H9 (cell line): ENCODE data around the gene ABHD12. TPM values are rescaled to one million over a fixed set of nuclear protein-coding genes. Genes with fewer than 3 reads are reported as not detected.

Experiments used
- DNase-seq: peaks from one replicate; pipeline ENCODE4 v3.0.0-alpha.2; 2017
- H2AFZ ChIP-seq: one replicate; pipeline ENCODE4 v1.6.1; 2013; ENCODE audit warnings: mild to moderate bottlenecking, low read length, control low read depth, moderate library complexity
- H2AK5ac ChIP-seq: 2 replicates; pipeline ENCODE4 v1.6.1; 2013; ENCODE audit warnings: low read length, control low read depth, mixed read lengths; ENCODE audit not compliant: insufficient read length
- H2BK120ac ChIP-seq: one replicate; pipeline ENCODE4 v1.6.1; 2013; ENCODE audit warnings: low read depth, mild to moderate bottlenecking, low read length, control low read depth, inconsistent platforms; ENCODE audit not compliant: poor library complexity, severe bottlenecking
- H2BK12ac ChIP-seq: 2 replicates; pipeline ENCODE4 v1.6.1; 2013; ENCODE audit warnings: low read length, control low read depth, mixed read lengths, low read depth; ENCODE audit not compliant: insufficient read length
- H2BK15ac ChIP-seq: 2 replicates; pipeline ENCODE4 v1.6.1; 2013; ENCODE audit warnings: low read depth, low read length, control low read depth
- H2BK20ac ChIP-seq: one replicate; pipeline ENCODE4 v1.6.1; 2013; ENCODE audit warnings: low read depth, mild to moderate bottlenecking, low read length, control low read depth, inconsistent platforms; ENCODE audit not compliant: poor library complexity, severe bottlenecking
- H2BK5ac ChIP-seq: 2 replicates; pipeline ENCODE4 v1.6.1; 2013; ENCODE audit warnings: low read length, control low read depth, mixed read lengths; ENCODE audit not compliant: insufficient read length
- H3K14ac ChIP-seq: 2 replicates; pipeline ENCODE4 v1.6.1; 2013; ENCODE audit warnings: low read length, control low read depth; ENCODE audit not compliant: insufficient read depth
- H3K18ac ChIP-seq: 2 replicates; pipeline ENCODE4 v1.6.1; 2013; ENCODE audit warnings: low read depth, mild to moderate bottlenecking, mixed read lengths, low read length, control low read depth; ENCODE audit not compliant: insufficient read length
- H3K23ac ChIP-seq: 2 replicates; pipeline ENCODE4 v1.6.1; 2013; ENCODE audit warnings: low read length, control low read depth, mixed read lengths, low read depth; ENCODE audit not compliant: insufficient read length
- H3K23me2 ChIP-seq: 2 replicates; pipeline ENCODE4 v1.6.1; 2013; ENCODE audit warnings: low read depth, mild to moderate bottlenecking, mixed read lengths, low read length, control low read depth; ENCODE audit not compliant: insufficient read length, poor library complexity, severe bottlenecking
- H3K27ac ChIP-seq: 2 replicates; pipeline ENCODE4 v1.5.1; 2013; ENCODE audit warnings: low read length, control low read depth, mixed read lengths, low read depth; ENCODE audit not compliant: insufficient read length
- H3K27me3 ChIP-seq: 2 replicates; pipeline ENCODE4 v1.6.1; 2013; ENCODE audit warnings: low read length, control low read depth, inconsistent platforms; ENCODE audit not compliant: insufficient read depth
- H3K4ac ChIP-seq: 2 replicates; pipeline ENCODE4 v1.6.1; 2013; ENCODE audit warnings: low read depth, mild to moderate bottlenecking, control low read depth, inconsistent platforms, low read length, moderate library complexity
- H3K4me1 ChIP-seq: 2 replicates; pipeline ENCODE4 v1.6.1; 2013; ENCODE audit warnings: low read length, control low read depth, inconsistent platforms; ENCODE audit not compliant: insufficient read depth
- H3K4me2 ChIP-seq: 2 replicates; pipeline ENCODE4 v1.6.1; 2013; ENCODE audit warnings: low read length, control low read depth, mixed read lengths; ENCODE audit not compliant: insufficient read length, insufficient read depth
- H3K56ac ChIP-seq: 2 replicates; pipeline ENCODE4 v1.6.1; 2013; ENCODE audit warnings: low read depth, mild to moderate bottlenecking, mixed read lengths, low read length, control low read depth; ENCODE audit not compliant: insufficient read length
- H3K79me1 ChIP-seq: 2 replicates; pipeline ENCODE4 v1.6.1; 2013; ENCODE audit warnings: low read depth, mild to moderate bottlenecking, moderate library complexity, low read length, control low read depth, inconsistent platforms; ENCODE audit not compliant: insufficient read depth, poor library complexity, severe bottlenecking
- H3K79me2 ChIP-seq: 2 replicates; pipeline ENCODE4 v1.6.1; 2013; ENCODE audit warnings: low read length, control low read depth, inconsistent platforms; ENCODE audit not compliant: insufficient read depth
- H3K9ac ChIP-seq: 2 replicates; pipeline ENCODE4 v1.6.1; 2013; ENCODE audit warnings: low read length, control low read depth, mixed read lengths; ENCODE audit not compliant: insufficient read length; ENCODE audit errors: extremely low read depth
- H3K9me3 ChIP-seq: one replicate; pipeline ENCODE4 v1.6.1; 2013; ENCODE audit warnings: low read depth, low read length, inconsistent platforms; ENCODE audit not compliant: control insufficient read depth
- H3T11ph ChIP-seq: one replicate; pipeline ENCODE4 v1.6.1; 2013; ENCODE audit warnings: mild to moderate bottlenecking, low read length, control low read depth, inconsistent platforms
- H4K20me1 ChIP-seq: one replicate; pipeline ENCODE4 v1.6.1; 2013; ENCODE audit not compliant: control insufficient read depth, insufficient read length, insufficient read depth
- H4K5ac ChIP-seq: 2 replicates; pipeline ENCODE4 v1.6.1; 2013; ENCODE audit warnings: low read depth, mild to moderate bottlenecking, mixed read lengths, low read length, control low read depth; ENCODE audit not compliant: insufficient read length
- H4K8ac ChIP-seq: replicated peaks from 2 replicates; pipeline ENCODE4 v1.6.1; 2013; ENCODE audit warnings: low read length, control low read depth, mixed read lengths, low read depth; ENCODE audit not compliant: insufficient read length
- H4K91ac ChIP-seq: 2 replicates; pipeline ENCODE4 v1.6.1; 2013; ENCODE audit warnings: low read depth, mild to moderate bottlenecking, moderate library complexity, mixed read lengths, low read length, control low read depth; ENCODE audit not compliant: insufficient read length
- H3K27ac Mint-ChIP-seq, 3 experiments: 2 replicates in 2 of 3; 3 replicates in 1 of 3; pipeline ENCODE4 v1.8.0; 2020 to 2021; ENCODE audit warnings: mixed read lengths in 3 of 3, mild to moderate bottlenecking in 1 of 3, moderate library complexity in 1 of 3
- H3K27me3 Mint-ChIP-seq: 2 replicates; pipeline ENCODE4 v1.8.0; 2021; ENCODE audit warnings: low read depth, mild to moderate bottlenecking, moderate library complexity, mixed read lengths
- H3K36me3 Mint-ChIP-seq, 3 experiments: 2 replicates in 2 of 3; 3 replicates in 1 of 3; pipeline ENCODE4 v1.8.0; 2020 to 2021; ENCODE audit warnings: low read depth in 3 of 3, mixed read lengths in 3 of 3; ENCODE audit not compliant: insufficient read depth in 1 of 3
- H3K4me1 Mint-ChIP-seq, 2 experiments: 2 replicates each; pipeline ENCODE4 v1.8.0; 2020; ENCODE audit warnings: mixed read lengths in 2 of 2
- H3K4me3 Mint-ChIP-seq, 2 experiments: 2 replicates in 1 of 2; 3 replicates in 1 of 2; pipeline ENCODE4 v1.8.0; 2020 to 2021; ENCODE audit warnings: mild to moderate bottlenecking in 2 of 2, mixed read lengths in 2 of 2, moderate library complexity in 1 of 2
- H3K9me3 Mint-ChIP-seq, 2 experiments: 2 replicates in 1 of 2; 3 replicates in 1 of 2; pipeline ENCODE4 v1.8.0; 2020; ENCODE audit warnings: mild to moderate bottlenecking in 2 of 2, mixed read lengths in 2 of 2, moderate library complexity in 1 of 2
- CTCF ChIP-seq: fragments of 200-600 bp; sonication (generic); conservative IDR thresholded peaks from 3 replicates; pipeline ENCODE4 v1.8.0; 2021; ENCODE audit warnings: antibody characterized with exemption, mild to moderate bottlenecking
- WGBS: extraction: QIAGEN DNeasy Blood & Tissue Kit; methylation state at CpG from one replicate; pipeline ENCODE4 v1.1.7; 2013; ENCODE audit warnings: missing lambda C conversion rate, low lambda C conversion rate, mixed read lengths; ENCODE audit not compliant: insufficient read length; ENCODE audit errors: extremely low coverage; 5-methylcytosine and 5-hydroxymethylcytosine counted together
- total RNA-seq: library from RNA; stranded (reverse); gene quantifications from 2 replicates; pipeline ENCODE4 v1.2.1, GENCODE V29; 2021

The ABHD12 gene
- total RNA-seq, 1 experiment from 2014 or later, result 54.4 TPM

GRCh38 chr20:25340380-25340779 lies 50.3 kb downstream of the ABHD12 start:
- no peak overlapping the region for H4K91ac ChIP-seq
- peaks cover 7% of the 10 kb centered on the region for H3K79me1 ChIP-seq
- no peak overlapping the region for H2BK12ac ChIP-seq
- no peak overlapping the region for H3T11ph ChIP-seq
- Mint-ChIP-seq H3K9me3 (peaks cover 0 to 2% of the 10 kb centered on the region in 2 experiments; a peak in 1 of 5 replicates), H3K4me1 (peaks cover 20% of the 10 kb centered on the region in 2 experiments), H3K27ac (peak overlapping the region in 1 of 3 experiments; percentile 80; a peak in 3 of 7 replicates), H3K27me3 (no peaks in the 10 kb centered on the region), H3K36me3 (peaks cover 14 to 19% (median 17%) of the 10 kb centered on the region in 3 experiments), H3K4me3 (no peak overlapping the region)
- H3K27ac ChIP-seq, result no peak overlapping the region
- H3K4me2 ChIP-seq, result no peak overlapping the region
- H3K9ac ChIP-seq, result no peak overlapping the region
- H2AK5ac ChIP-seq, result no peak overlapping the region
- H3K27me3 ChIP-seq, result no peaks in the 10 kb centered on the region
- no peak for TF ChIP-seq CTCF
- no peak overlapping the region for H3K4ac ChIP-seq
- H3K23ac ChIP-seq, result no peak overlapping the region
- no peak overlapping the region for H3K56ac ChIP-seq
- H2AFZ ChIP-seq, result no peak overlapping the region
- H2BK20ac ChIP-seq, result no peak overlapping the region
- H4K20me1 ChIP-seq, result no peaks in the 10 kb centered on the region
- peaks cover 3% of the 10 kb centered on the region for H3K4me1 ChIP-seq
- H3K9me3 ChIP-seq, result no peaks in the 10 kb centered on the region
- DNase-seq, result no peak
- H2BK15ac ChIP-seq, result no peak overlapping the region
- no peak overlapping the region for H4K8ac ChIP-seq
- no peaks in the 10 kb centered on the region for H3K23me2 ChIP-seq
- no peak overlapping the region for H4K5ac ChIP-seq
- no peak overlapping the region for H3K14ac ChIP-seq
- H2BK5ac ChIP-seq, result no peak overlapping the region
- no peaks in the 10 kb centered on the region; the same call in 1 of the 2 replicates for H3K79me2 ChIP-seq
- WGBS, result no CpG with 5 or more reads among the region's 1 CpG
- H3K18ac ChIP-seq, result no peak overlapping the region
- no peak overlapping the region for H2BK120ac ChIP-seq
